Aorta (tissue), 5 donors: Measurements from ENCODE around the gene CEP128. TPM values are rescaled to one million over a fixed set of nuclear protein-coding genes. Genes with fewer than 3 reads are reported as not detected.

Experiments used
- ATAC-seq: fragments of 200-7000 bp; cut with Tn5 transposase; one replicate; pipeline ENCODE4 v1.9.1; 2022; ENCODE audit warnings: moderate library complexity; ENCODE audit not compliant: low FRiP score
- DNase-seq, 2 donors: peaks; one replicate each; pipeline ENCODE4 v3.0.0-alpha.2; 2020
- H3K27ac ChIP-seq, 2 donors: one replicate each; pipeline ENCODE4 v1.5.1; 2013; ENCODE audit warnings: low read length in 2 of 2, mild to moderate bottlenecking in 2 of 2, moderate library complexity in 2 of 2, control low read depth in 1 of 2, inconsistent platforms in 1 of 2, low read depth in 1 of 2
- H3K27me3 ChIP-seq, 2 donors: one replicate each; pipeline ENCODE4 v1.6.1; 2013; ENCODE audit warnings: control low read depth in 1 of 2, low read length in 1 of 2, mild to moderate bottlenecking in 1 of 2, moderate library complexity in 1 of 2; ENCODE audit not compliant: insufficient read depth in 2 of 2, control insufficient read depth in 1 of 2
- H3K36me3 ChIP-seq, 2 donors: one replicate each; pipeline ENCODE4 v1.6.1; 2013; ENCODE audit warnings: control low read depth in 1 of 2, low read length in 1 of 2, mild to moderate bottlenecking in 1 of 2; ENCODE audit not compliant: insufficient read depth in 2 of 2, control insufficient read depth in 1 of 2
- H3K4me1 ChIP-seq, 2 donors: one replicate each; pipeline ENCODE4 v1.6.1; 2013; ENCODE audit warnings: low read length in 2 of 2, control low read depth in 1 of 2, mild to moderate bottlenecking in 1 of 2, moderate library complexity in 1 of 2; ENCODE audit not compliant: insufficient read depth in 2 of 2, control insufficient read depth in 1 of 2
- H3K4me3 ChIP-seq, 2 donors: one replicate each; pipeline ENCODE4 v1.5.1; 2013; ENCODE audit warnings: low read length in 2 of 2, control low read depth in 1 of 2, mild to moderate bottlenecking in 1 of 2
- H3K9me3 ChIP-seq: one replicate; pipeline ENCODE4 v1.6.1; 2013; ENCODE audit warnings: mild to moderate bottlenecking, low read length; ENCODE audit not compliant: control insufficient read depth
- WGBS, 2 donors: extraction: QIAGEN DNeasy Blood & Tissue Kit; methylation state at CpG; one replicate each; pipeline ENCODE4 v1.1.7; 2013; 5-methylcytosine and 5-hydroxymethylcytosine counted together
- intact Hi-C, 2 donors: fragments of 100-400 bp; cut with DNase I; formaldehyde crosslinking; loops; one replicate each; pipeline versions ENCODE4 v1.14.2 to v1.15.0; 2022
- polyA plus RNA-seq, 2 donors: library from polyadenylated mRNA; stranded (reverse); fragments of 200-250 nt; gene quantifications; one replicate each; pipeline ENCODE4 v1.2.3, GENCODE V29; 2013
- total RNA-seq, 2 donors: library from RNA; stranded (reverse); fragmentation: NEBNext Ultra II Directional; extraction: Animal tissue kit (Norgen Biotek cat#: 25700); gene quantifications; one replicate each; pipeline ENCODE4 v1.2.1, GENCODE V29; 2021
- donor health status: healthy with polysubstance abuse.
- donor health status: Bipolar disorder and iron deficiency.
- donor health status: DM: no; HTN: no; CAD: no.
- donor health status: DM: no; HTN: no; CAD: no.
- donor health status: DM: yes; HTN: yes; CAD: no.

CEP128 gene
- total and polyA plus RNA-seq, 4 donors, result 0.95 to 8.4 (median 4.4) TPM

- intact Hi-C loops, result no loop called here
Measured at GRCh38 chr14:80605536-80605935, 336.0 kb downstream of the CEP128 start.

DNA sequence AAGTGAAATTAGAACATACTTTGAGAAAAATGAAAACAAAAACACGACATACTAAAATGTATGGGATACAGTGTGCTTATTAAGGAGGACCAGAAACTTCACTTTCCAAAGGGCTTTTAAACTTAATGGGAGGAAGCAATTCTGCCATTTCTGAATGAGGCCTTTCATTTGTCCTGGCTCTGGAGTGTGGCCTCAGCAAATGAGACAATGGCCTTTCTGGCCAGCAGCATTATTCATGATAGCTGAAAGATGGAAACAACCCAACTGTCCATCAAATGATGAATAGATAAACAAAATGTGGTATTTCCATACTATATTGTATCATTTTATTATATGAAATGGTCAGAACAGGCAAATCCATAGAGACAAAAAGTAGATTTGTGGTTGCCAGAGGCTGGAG is 338.6 kb downstream of the CEP128 start:
- DNase-seq (no peak), ATAC-seq (no peak)
- Histone ChIP-seq H3K4me3 (no peak overlapping the region), H3K9me3 (no peaks in the 10 kb centered on the region), H3K4me1 (no peaks in the 10 kb centered on the region), H3K36me3 (no peaks in the 10 kb centered on the region), H3K27me3 (no peaks in the 10 kb centered on the region), H3K27ac (no peak overlapping the region)
- WGBS, 2 donors, result 76 to 81% methylated on average over 1 of the region's 1 CpG
- intact Hi-C loops, result no loop called here

More at GRCh38 chr14:80605536-80605935, 336.0 kb downstream of the CEP128 start:
- H3K27me3 ChIP-seq, result no peaks in the 10 kb centered on the region
- no peak overlapping the region for H3K4me3 ChIP-seq
- ATAC-seq, result no peak
- H3K36me3 ChIP-seq, result no peaks in the 10 kb centered on the region
- DNase-seq, result no peak
- H3K27ac ChIP-seq, result no peak overlapping the region
- H3K9me3 ChIP-seq, result no peaks in the 10 kb centered on the region
- H3K4me1 ChIP-seq, result no peaks in the 10 kb centered on the region

DNA sequence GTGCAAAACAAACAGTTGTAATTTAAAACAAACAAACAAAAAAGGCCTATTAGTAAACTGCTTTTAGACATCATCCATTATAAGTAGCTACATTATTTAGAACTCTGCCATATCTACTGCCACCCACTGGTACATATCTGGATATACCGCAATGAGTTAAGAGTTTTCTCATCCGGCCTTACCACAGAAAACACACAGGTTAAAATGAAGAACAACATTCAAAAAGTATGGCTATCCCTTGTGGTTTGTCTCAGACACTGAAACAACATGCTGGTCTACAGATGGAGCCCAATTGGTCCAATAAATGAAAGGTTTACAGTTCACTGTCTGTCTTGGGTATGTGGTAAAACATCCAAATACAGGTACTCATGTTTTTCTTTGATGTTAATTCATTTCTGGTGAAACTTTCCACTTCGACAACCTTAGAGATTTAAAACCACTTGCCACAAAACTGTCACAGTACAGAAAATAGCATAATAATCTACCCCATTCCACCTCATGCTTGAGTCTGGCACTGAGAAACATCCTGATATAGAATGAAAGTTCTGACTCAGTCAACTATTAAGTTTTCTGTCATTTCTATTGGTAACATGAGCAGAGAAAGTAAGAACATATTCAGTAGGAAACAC is 354.3 kb downstream of the CEP128 start:
- Histone ChIP-seq H3K4me1 (no peaks in the 10 kb centered on the region), H3K9me3 (no peaks in the 10 kb centered on the region), H3K36me3 (no peaks in the 10 kb centered on the region), H3K4me3 (no peak overlapping the region), H3K27ac (no peak overlapping the region), H3K27me3 (no peaks in the 10 kb centered on the region)
- intact Hi-C loops, result loop anchor here (5.0 kb wide), 1 partner anchor 530 kb away; no protein-coding TSS in a partner anchor
- no peak for DNase-seq
- no peak for ATAC-seq
- WGBS, 2 donors, result 49 to 50% methylated on average over 3 of the region's 3 CpGs

- DNase-seq, result no peak
- 90 to 93% methylated on average over 1 of the region's 1 CpG for WGBS, 2 donors
- Histone ChIP-seq H3K27ac (no peak overlapping the region), H3K27me3 (no peaks in the 10 kb centered on the region), H3K4me3 (no peak overlapping the region), H3K4me1 (no peaks in the 10 kb centered on the region), H3K36me3 (no peaks in the 10 kb centered on the region), H3K9me3 (no peaks in the 10 kb centered on the region)
- ATAC-seq, result no peak
- intact Hi-C loops, result loop anchor here (5.0 kb wide), 1 partner anchor 529 kb away; no protein-coding TSS in a partner anchor
Measured at GRCh38 chr14:80586131-80586530, 355.4 kb downstream of the CEP128 start.

- intact Hi-C loops, result loop anchor here (5.0 kb wide), 1 partner anchor 528 kb away; no protein-coding TSS in a partner anchor
- no peak overlapping the region for H3K27ac ChIP-seq
- no peak overlapping the region for H3K4me3 ChIP-seq
- no peaks in the 10 kb centered on the region for H3K9me3 ChIP-seq
- no peaks in the 10 kb centered on the region for H3K27me3 ChIP-seq
- WGBS, 2 donors, result 87 to 95% methylated on average over 1 of the region's 1 CpG
- ATAC-seq, result no peak
- no peak for DNase-seq
- H3K36me3 ChIP-seq, result no peaks in the 10 kb centered on the region
- H3K4me1 ChIP-seq, result no peaks in the 10 kb centered on the region
Measured at GRCh38 chr14:80585506-80585835, 356.1 kb downstream of the CEP128 start.

- DNase-seq (no peak), ATAC-seq (no peak)
- H3K9me3 ChIP-seq, result no peaks in the 10 kb centered on the region
- no peaks in the 10 kb centered on the region for H3K27me3 ChIP-seq
- H3K27ac ChIP-seq, result no peak overlapping the region
- intact Hi-C loops, result loop anchor here (5.0 kb wide), 1 partner anchor 528 kb away; no protein-coding TSS in a partner anchor
- H3K36me3 ChIP-seq, result no peaks in the 10 kb centered on the region
- H3K4me3 ChIP-seq, result no peak overlapping the region
- 37 to 47% methylated on average over 2 of the region's 2 CpGs for WGBS, 2 donors
- H3K4me1 ChIP-seq, result no peaks in the 10 kb centered on the region
Measured at GRCh38 chr14:80584744-80585505, 356.6 kb downstream of the CEP128 start.

- Histone ChIP-seq H3K4me3 (no peak overlapping the region), H3K9me3 (no peaks in the 10 kb centered on the region), H3K36me3 (no peaks in the 10 kb centered on the region), H3K27ac (no peak overlapping the region), H3K4me1 (no peaks in the 10 kb centered on the region), H3K27me3 (no peaks in the 10 kb centered on the region)
- no peak for ATAC-seq
- intact Hi-C loops, result no loop called here
- WGBS, 2 donors, result 83 to 84% methylated on average over 4 of the region's 4 CpGs
- DNase-seq, result no peak
Measured at GRCh38 chr14:80577599-80577998, 363.9 kb downstream of the CEP128 start.

DNA sequence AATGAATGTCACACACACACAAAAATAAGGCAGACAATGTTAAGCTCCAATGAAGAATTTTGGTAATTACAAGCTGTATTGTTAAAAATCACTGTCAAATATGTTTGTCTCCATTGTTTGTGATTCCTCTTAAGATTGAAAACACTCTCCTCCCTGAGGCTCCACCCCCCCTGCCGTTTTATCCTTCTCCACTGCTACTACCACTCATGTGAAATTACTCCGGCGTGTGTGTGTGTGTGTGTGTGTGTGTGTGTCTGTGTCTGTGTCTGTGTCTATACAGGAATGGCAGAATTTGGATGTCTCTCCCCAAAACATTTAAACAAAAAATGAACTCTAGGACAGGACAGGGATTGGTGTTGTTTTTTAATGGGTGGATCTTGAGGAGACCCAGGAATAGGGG is 365.1 kb downstream of the CEP128 start:
- Histone ChIP-seq H3K36me3 (no peaks in the 10 kb centered on the region), H3K27ac (no peak overlapping the region), H3K4me1 (no peaks in the 10 kb centered on the region), H3K27me3 (no peaks in the 10 kb centered on the region), H3K4me3 (no peak overlapping the region), H3K9me3 (no peaks in the 10 kb centered on the region)
- ATAC-seq (no peak), DNase-seq (no peak)
- intact Hi-C loops, result no loop called here
- WGBS, 2 donors, result 56 to 71% methylated on average over 3 of the region's 3 CpGs

DNA sequence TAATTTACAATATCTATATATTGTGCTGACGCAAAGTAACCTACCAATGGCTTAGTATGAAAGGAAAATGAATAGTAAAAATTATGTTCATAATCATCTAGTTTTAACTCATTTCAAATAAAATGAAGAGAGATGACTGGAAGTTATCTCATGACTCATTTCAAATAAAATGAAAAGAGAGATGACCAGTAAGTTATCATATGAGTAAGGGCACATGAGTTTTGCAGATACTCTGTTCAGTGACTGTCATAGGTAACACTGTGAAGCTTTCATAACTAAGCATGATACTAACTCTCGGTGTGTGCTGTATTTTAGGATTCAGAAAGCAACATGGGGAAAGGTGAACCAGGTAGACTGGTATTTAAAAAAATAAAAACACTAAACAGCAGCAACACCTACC is 365.8 kb downstream of the CEP128 start:
- DNase-seq (no peak), ATAC-seq (no peak)
- H3K27me3 ChIP-seq, result no peaks in the 10 kb centered on the region
- no peaks in the 10 kb centered on the region for H3K4me1 ChIP-seq
- WGBS, 2 donors, result 97 to 99% methylated on average over 2 of the region's 2 CpGs
- no peaks in the 10 kb centered on the region for H3K36me3 ChIP-seq
- H3K4me3 ChIP-seq, result no peak overlapping the region
- intact Hi-C loops, result no loop called here
- H3K27ac ChIP-seq, result no peak overlapping the region
- H3K9me3 ChIP-seq, result no peaks in the 10 kb centered on the region
